ENCODE results near the gene PREX1.

The PREX1 gene

GRCh38 chr20:48623176-48623905 is 204.5 kb downstream of the PREX1 start:
- ATAC-seq, result no peak
- H3K4me3 Mint-ChIP-seq, result no peak overlapping the region
- H3K27ac Mint-ChIP-seq, result no peak overlapping the region
- H3K4me1 Mint-ChIP-seq, result peaks cover 14% of the 10 kb centered on the region
- no peaks in the 10 kb centered on the region for H3K9me3 Mint-ChIP-seq
- H3K27me3 Mint-ChIP-seq, result no peaks in the 10 kb centered on the region
- peaks cover 39% of the 10 kb centered on the region for H3K36me3 Mint-ChIP-seq

GRCh38 chr20:48622421-48622820 is 205.4 kb downstream of the PREX1 start:
- ATAC-seq, result no peak
- Mint-ChIP-seq H3K4me3 (no peak overlapping the region), H3K27ac (no peak overlapping the region), H3K27me3 (no peaks in the 10 kb centered on the region), H3K4me1 (peaks cover 14% of the 10 kb centered on the region), H3K36me3 (peaks cover 36% of the 10 kb centered on the region), H3K9me3 (no peaks in the 10 kb centered on the region)

GRCh38 chr20:48621376-48622078 is 206.3 kb downstream of the PREX1 start:
- H3K27ac Mint-ChIP-seq, result peak overlapping the region; percentile 26
- H3K4me3 Mint-ChIP-seq, result no peak overlapping the region
- peak; percentile 1 for ATAC-seq
- no peaks in the 10 kb centered on the region for H3K27me3 Mint-ChIP-seq
- peaks cover 27% of the 10 kb centered on the region for H3K36me3 Mint-ChIP-seq
- H3K4me1 Mint-ChIP-seq, result peaks cover 14% of the 10 kb centered on the region
- H3K9me3 Mint-ChIP-seq, result no peaks in the 10 kb centered on the region

GRCh38 chr20:48620507-48621375 is 207.1 kb downstream of the PREX1 start:
- ATAC-seq, result peak; percentile 78
- H3K4me1 Mint-ChIP-seq, result peaks cover 14% of the 10 kb centered on the region
- H3K4me3 Mint-ChIP-seq, result peak overlapping the region; percentile 58
- no peaks in the 10 kb centered on the region for H3K27me3 Mint-ChIP-seq
- peaks cover 20% of the 10 kb centered on the region for H3K36me3 Mint-ChIP-seq
- H3K9me3 Mint-ChIP-seq, result no peaks in the 10 kb centered on the region
- H3K27ac Mint-ChIP-seq, result peak overlapping the region; percentile 26

GRCh38 chr20:48620154-48620506 is 207.7 kb downstream of the PREX1 start:
- ATAC-seq, result no peak
- H3K36me3 Mint-ChIP-seq, result peaks cover 14% of the 10 kb centered on the region
- no peaks in the 10 kb centered on the region for H3K9me3 Mint-ChIP-seq
- H3K4me1 Mint-ChIP-seq, result peaks cover 14% of the 10 kb centered on the region
- H3K27me3 Mint-ChIP-seq, result no peaks in the 10 kb centered on the region
- H3K27ac Mint-ChIP-seq, result no peak overlapping the region
- H3K4me3 Mint-ChIP-seq, result no peak overlapping the region

GRCh38 chr20:48619126-48620101 is 208.4 kb downstream of the PREX1 start:
- no peaks in the 10 kb centered on the region for H3K27me3 Mint-ChIP-seq
- ATAC-seq, result no peak
- H3K36me3 Mint-ChIP-seq, result peaks cover 7% of the 10 kb centered on the region
- H3K4me3 Mint-ChIP-seq, result no peak overlapping the region
- H3K27ac Mint-ChIP-seq, result no peak overlapping the region
- H3K9me3 Mint-ChIP-seq, result no peaks in the 10 kb centered on the region
- peaks cover 14% of the 10 kb centered on the region for H3K4me1 Mint-ChIP-seq

- no peak for ATAC-seq
- Mint-ChIP-seq H3K27ac (no peak overlapping the region), H3K4me1 (peaks cover 14% of the 10 kb centered on the region), H3K36me3 (peaks cover 7% of the 10 kb centered on the region), H3K9me3 (no peaks in the 10 kb centered on the region), H3K4me3 (no peak overlapping the region), H3K27me3 (no peaks in the 10 kb centered on the region)
Observed at GRCh38 chr20:48618631-48619030, 209.2 kb downstream of the PREX1 start.

- Mint-ChIP-seq H3K27ac (no peak overlapping the region), H3K36me3 (peaks cover 7% of the 10 kb centered on the region), H3K27me3 (no peaks in the 10 kb centered on the region), H3K9me3 (no peaks in the 10 kb centered on the region), H3K4me3 (no peak overlapping the region), H3K4me1 (peaks cover 14% of the 10 kb centered on the region)
- ATAC-seq, result no peak
Observed at GRCh38 chr20:48618052-48618451, 209.7 kb downstream of the PREX1 start.

- H3K27me3 Mint-ChIP-seq, result no peaks in the 10 kb centered on the region
- H3K9me3 Mint-ChIP-seq, result no peaks in the 10 kb centered on the region
- H3K4me3 Mint-ChIP-seq, result no peak overlapping the region
- H3K36me3 Mint-ChIP-seq, result peaks cover 2% of the 10 kb centered on the region
- H3K4me1 Mint-ChIP-seq, result peaks cover 14% of the 10 kb centered on the region
- ATAC-seq, result no peak
- H3K27ac Mint-ChIP-seq, result no peak overlapping the region
Observed at GRCh38 chr20:48617481-48617880, 210.3 kb downstream of the PREX1 start.

GRCh38 chr20:48616481-48616880 is 211.3 kb downstream of the PREX1 start:
- Mint-ChIP-seq H3K4me1 (peaks cover 12% of the 10 kb centered on the region), H3K27me3 (no peaks in the 10 kb centered on the region), H3K9me3 (no peaks in the 10 kb centered on the region), H3K36me3 (no peaks in the 10 kb centered on the region), H3K4me3 (no peak overlapping the region), H3K27ac (no peak overlapping the region)
- no peak for ATAC-seq

- Mint-ChIP-seq H3K4me3 (no peak overlapping the region), H3K9me3 (no peaks in the 10 kb centered on the region), H3K27ac (no peak overlapping the region), H3K27me3 (no peaks in the 10 kb centered on the region), H3K4me1 (peaks cover 8% of the 10 kb centered on the region), H3K36me3 (no peaks in the 10 kb centered on the region)
- no peak for ATAC-seq
Observed at GRCh38 chr20:48615871-48616270, 211.9 kb downstream of the PREX1 start.

- H3K27ac Mint-ChIP-seq, result no peak overlapping the region
- no peak for ATAC-seq
- no peaks in the 10 kb centered on the region for H3K27me3 Mint-ChIP-seq
- peaks cover 13% of the 10 kb centered on the region for H3K4me1 Mint-ChIP-seq
- no peaks in the 10 kb centered on the region for H3K9me3 Mint-ChIP-seq
- no peak overlapping the region for H3K4me3 Mint-ChIP-seq
- no peaks in the 10 kb centered on the region for H3K36me3 Mint-ChIP-seq
Observed at GRCh38 chr20:48614593-48615274, 213.1 kb downstream of the PREX1 start.

GRCh38 chr20:48613926-48614325 is 213.9 kb downstream of the PREX1 start:
- no peak overlapping the region for H3K4me3 Mint-ChIP-seq
- ATAC-seq, result no peak
- H3K9me3 Mint-ChIP-seq, result no peaks in the 10 kb centered on the region
- H3K36me3 Mint-ChIP-seq, result no peaks in the 10 kb centered on the region
- no peaks in the 10 kb centered on the region for H3K27me3 Mint-ChIP-seq
- H3K27ac Mint-ChIP-seq, result no peak overlapping the region
- peaks cover 22% of the 10 kb centered on the region for H3K4me1 Mint-ChIP-seq

- no peak overlapping the region for H3K27ac Mint-ChIP-seq
- no peaks in the 10 kb centered on the region for H3K27me3 Mint-ChIP-seq
- H3K4me3 Mint-ChIP-seq, result no peak overlapping the region
- no peaks in the 10 kb centered on the region for H3K9me3 Mint-ChIP-seq
- ATAC-seq, result no peak
- H3K36me3 Mint-ChIP-seq, result no peaks in the 10 kb centered on the region
- peaks cover 22% of the 10 kb centered on the region for H3K4me1 Mint-ChIP-seq
Observed at GRCh38 chr20:48612335-48612734, 215.5 kb downstream of the PREX1 start.

All from stimulated activated memory B cell treated with anti-CD40 and anti-IgM and Interleukin-4, amounts not matched to agents 10 μg/mL and 1 μg/mL and 100 μg/mL, for 72 hours (primary cell).